ENCODE measurements around the gene RHOF.
A peak's percentile ranks its signal among the peaks of the same experiment; 100 is the strongest.

RHOF gene

GRCh38 chr12:121793440-121793837, at the start of gene RHOF:
Gene RHOF, minus strand, starts transcription at chr12:121793688. Its CDS starts 55 bp downstream, at chr12:121793633.
- no peak for DNase-seq

GRCh38 chr12:121839993-121840761, 46.7 kb upstream of the RHOF start:
- DNase-seq = no peak

- peak; percentile 100 for DNase-seq
Measured at GRCh38 chr12:121839106-121839992, 45.9 kb upstream of the RHOF start.

GRCh38 chr12:121838126-121838525, 44.6 kb upstream of the RHOF start:
- no peak for DNase-seq

GRCh38 chr12:121837680-121838079, 44.2 kb upstream of the RHOF start:
- no peak for DNase-seq

- DNase-seq = no peak
Measured at GRCh38 chr12:121831571-121832245, 38.2 kb upstream of the RHOF start.

GRCh38 chr12:121830588-121831265, 37.2 kb upstream of the RHOF start:
- DNase-seq = no peak

GRCh38 chr12:121830134-121830533, 36.6 kb upstream of the RHOF start:
- DNase-seq = no peak

GRCh38 chr12:121829250-121829918, 35.9 kb upstream of the RHOF start:
- no peak for DNase-seq

GRCh38 chr12:121828826-121829225, 35.3 kb upstream of the RHOF start:
- no peak for DNase-seq

- DNase-seq = no peak
Measured at GRCh38 chr12:121828306-121828705, 34.8 kb upstream of the RHOF start.

- no peak for DNase-seq
Measured at GRCh38 chr12:121827351-121828099, 34.0 kb upstream of the RHOF start.

- DNase-seq = no peak
Measured at GRCh38 chr12:121826318-121827150, 33.0 kb upstream of the RHOF start.

GRCh38 chr12:121825041-121825523, 31.6 kb upstream of the RHOF start:
- no peak for DNase-seq

GRCh38 chr12:121823727-121824115, 30.2 kb upstream of the RHOF start:
- DNase-seq = no peak

GRCh38 chr12:121823101-121823726, 29.7 kb upstream of the RHOF start:
- DNase-seq = no peak

GRCh38 chr12:121822393-121823100, 29.1 kb upstream of the RHOF start:
- DNase-seq = no peak

GRCh38 chr12:121820056-121820455, 26.6 kb upstream of the RHOF start:
- no peak for DNase-seq

Data from activated CD8-positive, alpha-beta memory T cell treated with anti-CD3 and anti-CD28 coated beads, Interleukin-2, amount 50 U/mL, for 48 hours (primary cell).